GM21526 (cell line): ENCODE results near the gene ABHD10.

Experiments used
- ATAC-seq: cut with Tn5 transposase; IDR thresholded peaks from one replicate; pipeline ENCODE4 v1.9.1; 2021; ENCODE audit warnings: moderate library complexity; ENCODE audit not compliant: unreplicated experiment, low FRiP score

The ABHD10 gene

GRCh38 chr3:111961461-111962164 lies 17.2 kb upstream of the ABHD10 start:
- no peak for ATAC-seq

- no peak for ATAC-seq
Measured at GRCh38 chr3:111963424-111963823, 15.4 kb upstream of the ABHD10 start.

- no peak for ATAC-seq
Measured at GRCh38 chr3:111965484-111965883, 13.3 kb upstream of the ABHD10 start.

- ATAC-seq, result no peak
Measured at GRCh38 chr3:111967068-111967467, 11.8 kb upstream of the ABHD10 start.

- ATAC-seq, result peak; percentile 92
Measured at GRCh38 chr3:111967651-111968274, 11.1 kb upstream of the ABHD10 start.

- no peak for ATAC-seq
Measured at GRCh38 chr3:111968319-111969054, 10.3 kb upstream of the ABHD10 start.

GRCh38 chr3:111970376-111970775 lies 8.4 kb upstream of the ABHD10 start:
- ATAC-seq, result no peak

GRCh38 chr3:111971533-111972130 lies 7.2 kb upstream of the ABHD10 start:
- no peak for ATAC-seq

GRCh38 chr3:111972891-111973290 lies 5.9 kb upstream of the ABHD10 start:
- ATAC-seq, result no peak

- ATAC-seq, result no peak
Measured at GRCh38 chr3:111975131-111975530, 3.7 kb upstream of the ABHD10 start.

GRCh38 chr3:111976254-111976653 lies 2.6 kb upstream of the ABHD10 start:
- no peak for ATAC-seq

- peak; percentile 46 for ATAC-seq
Measured at GRCh38 chr3:111979434-111980038, 710 bp downstream of the ABHD10 start.

GRCh38 chr3:111980716-111981456 lies 2.1 kb downstream of the ABHD10 start:
- ATAC-seq, result no peak

GRCh38 chr3:111981457-111981763 lies 2.6 kb downstream of the ABHD10 start:
- ATAC-seq, result no peak

GRCh38 chr3:111984636-111985298 lies 5.9 kb downstream of the ABHD10 start:
- no peak for ATAC-seq

- no peak for ATAC-seq
Measured at GRCh38 chr3:111986800-111987199, 8.0 kb downstream of the ABHD10 start.

- ATAC-seq, result peak; percentile 91
Measured at GRCh38 chr3:111989061-111989678, 10.3 kb downstream of the ABHD10 start.

- ATAC-seq, result no peak
Measured at GRCh38 chr3:111993038-111993437, 14.2 kb downstream of the ABHD10 start.
